HCT116 (cell line): ENCODE results near the gene GRM4. TPM values are rescaled to one million over a fixed set of nuclear protein-coding genes. Genes with fewer than 3 reads are reported as not detected.

Source experiments
- ATAC-seq: fragments of 200-7000 bp; cut with Tn5 transposase; 2 replicates; pipeline ENCODE4 v1.9.1; 2020; ENCODE audit warnings: mild to moderate bottlenecking, moderate library complexity
- BruUV-seq: library from RNA; stranded (reverse); fragments of 400-500 nt; replicated peaks from 2 replicates; lab custom pipeline; 2021; lab: Mats Ljungman, UMichigan
- CTCF ChIA-PET: fragments of 300-600 bp; sonication (Branson Sonifier 250); formaldehyde crosslinking; loops from one replicate; lab custom pipeline; 2021; ENCODE audit warnings: antibody characterized with exemption; lab: Charles Lee
- POLR2A ChIA-PET: fragments of 300-600, 350-600 bp; sonication (Branson Sonifier 250); formaldehyde crosslinking; loops from one replicate; lab custom pipeline; 2021; ENCODE audit warnings: antibody characterized with exemption; lab: Charles Lee
- RAD21 ChIA-PET, 2 experiments: fragments of 300-600 bp; sonication (Branson Sonifier 250); formaldehyde crosslinking; loops; one replicate each; lab custom pipeline; 2023; ENCODE audit warnings: low total read pairs in 2 of 2; ENCODE audit not compliant: uncharacterized antibody in 2 of 2, unreplicated experiment in 2 of 2, low non-redundant PET in 1 of 2; lab: Charles Lee
- DNase-seq: peaks from one replicate; pipeline ENCODE4 v3.0.0-alpha.2; 2010; ENCODE audit warnings: low read depth, low spot score
- H2AFZ ChIP-seq: fragments of 200-600 bp; shearing (Covaris generic), sonication (generic); 2 replicates; pipeline ENCODE4 v1.6.1; 2017; ENCODE audit warnings: low read depth, mixed run types, mixed read lengths, antibody characterized with exemption, low read length; ENCODE audit not compliant: poor library complexity, severe bottlenecking
- H3K27ac ChIP-seq: 2 replicates; pipeline ENCODE4 v1.5.1; 2012; ENCODE audit warnings: low read depth, low read length
- H3K27me3 ChIP-seq: fragments of 200-600 bp; sonication (generic); 2 replicates; pipeline ENCODE4 v1.6.1; 2016; ENCODE audit warnings: mixed run types, low read length, mixed read lengths; ENCODE audit not compliant: insufficient read depth
- H3K36me3 ChIP-seq, 2 experiments: fragments of 200-500 bp in 1 of 2; fragments of 200-600 bp in 1 of 2; sonication (Bioruptor generic) in 1 of 2; sonication (generic) in 1 of 2; 2 replicates each; pipeline versions ENCODE4 v1.5.1 to v1.6.1; 2014 to 2016; ENCODE audit warnings: low read length in 2 of 2, inconsistent platforms in 1 of 2, mixed read lengths in 1 of 2, mixed run types in 1 of 2; ENCODE audit not compliant: insufficient read depth in 2 of 2, control insufficient read depth in 1 of 2
- H3K4me1 ChIP-seq, 2 experiments: fragments of 200-600 bp in 1 of 2; sonication (generic) in 1 of 2; 2 replicates each; pipeline versions ENCODE4 v1.5.1 to v1.6.1; 2012 to 2017; ENCODE audit warnings: low read length in 2 of 2, inconsistent platforms in 1 of 2, mild to moderate bottlenecking in 1 of 2, mixed read lengths in 1 of 2, mixed run types in 1 of 2, moderate library complexity in 1 of 2; ENCODE audit not compliant: insufficient read depth in 2 of 2, control insufficient read depth in 1 of 2
- H3K4me2 ChIP-seq: fragments of 200-600 bp; sonication (generic); 2 replicates; pipeline ENCODE4 v1.6.1; 2017; ENCODE audit warnings: mixed run types, low read length, mixed read lengths
- H3K4me3 ChIP-seq, 2 experiments: fragments of 200-600 bp in 1 of 2; sonication (generic) in 1 of 2; replicated peaks in 1 of 2; 2 replicates each; pipeline ENCODE4 v1.5.1; 2011 to 2016; ENCODE audit warnings: low read length in 2 of 2, control low read depth in 1 of 2, low read depth in 1 of 2, mild to moderate bottlenecking in 1 of 2, mixed read lengths in 1 of 2, mixed run types in 1 of 2
- H3K79me2 ChIP-seq: fragments of 200-600 bp; sonication (generic); 2 replicates; pipeline ENCODE4 v1.6.1; 2017; ENCODE audit warnings: mild to moderate bottlenecking, mixed run types, low read length, moderate library complexity, mixed read lengths; ENCODE audit not compliant: insufficient read depth
- H3K9ac ChIP-seq: fragments of 200-600 bp; sonication (generic); 2 replicates; pipeline ENCODE4 v1.6.1; 2016; ENCODE audit warnings: low read length, mixed read lengths
- H3K9me2 ChIP-seq: fragments of 200-600 bp; sonication (generic), shearing (Covaris generic); 2 replicates; pipeline ENCODE4 v1.6.1; 2017; ENCODE audit warnings: mixed run types, mild to moderate bottlenecking, moderate library complexity; ENCODE audit not compliant: insufficient read depth
- H3K9me3 ChIP-seq, 2 experiments: fragments of 200-500 bp in 1 of 2; fragments of 200-600 bp in 1 of 2; sonication (Bioruptor generic) in 1 of 2; sonication (generic) in 1 of 2; 2 replicates each; pipeline ENCODE4 v1.6.1; 2014 to 2017; ENCODE audit warnings: low read length in 2 of 2, mixed read lengths in 2 of 2, inconsistent platforms in 1 of 2, low read depth in 1 of 2, mild to moderate bottlenecking in 1 of 2, mixed run types in 1 of 2, moderate library complexity in 1 of 2; ENCODE audit not compliant: control insufficient read depth in 1 of 2, insufficient read depth in 1 of 2
- H4K20me1 ChIP-seq: fragments of 200-600 bp; sonication (generic), shearing (Covaris generic); 2 replicates; pipeline ENCODE4 v1.6.1; 2017; ENCODE audit warnings: mixed run types, mild to moderate bottlenecking, moderate library complexity; ENCODE audit not compliant: insufficient read depth
- ATF3 ChIP-seq: IDR thresholded peaks from 2 replicates; pipeline ENCODE4 v1.6.1; 2012
- CEBPB ChIP-seq: IDR thresholded peaks from 2 replicates; pipeline ENCODE4 v1.6.1; 2012; ENCODE audit warnings: low read depth
- CTCF ChIP-seq, 3 experiments: fragments of 200-600 bp in 1 of 3; sonication (generic) in 1 of 3; IDR thresholded peaks in 2 of 3; conservative IDR thresholded peaks in 1 of 3; 2 replicates each; pipeline ENCODE4 v1.5.1; 2012 to 2017; ENCODE audit warnings: low read depth in 2 of 3, low read length in 2 of 3, antibody characterized with exemption in 1 of 3, borderline replicate concordance in 1 of 3, control low read depth in 1 of 3, mild to moderate bottlenecking in 1 of 3, mixed read lengths in 1 of 3, mixed run types in 1 of 3, moderate library complexity in 1 of 3; ENCODE audit not compliant: insufficient read depth in 1 of 3
- ELF1 ChIP-seq: IDR thresholded peaks from 2 replicates; pipeline ENCODE4 v1.6.1; 2012; ENCODE audit warnings: low read depth, borderline replicate concordance
- EZH2 ChIP-seq: fragments of 200-600 bp; sonication (generic); IDR thresholded peaks from 2 replicates; pipeline ENCODE4 v1.6.1; 2017; ENCODE audit warnings: antibody characterized with exemption, mixed run types
- EZH2phosphoT487 ChIP-seq: fragments of 200-600 bp; IDR thresholded peaks from 2 replicates; pipeline ENCODE4 v1.6.1; 2018; ENCODE audit warnings: antibody characterized with exemption, borderline replicate concordance
- FOSL1 ChIP-seq: IDR thresholded peaks from 2 replicates; pipeline ENCODE4 v1.6.1; 2012; ENCODE audit warnings: low read depth
- JUND ChIP-seq: IDR thresholded peaks from 2 replicates; pipeline ENCODE4 v1.6.1; 2012
- MAX ChIP-seq: IDR thresholded peaks from 2 replicates; pipeline ENCODE4 v1.6.1; 2012
- RAD21 ChIP-seq: IDR thresholded peaks from 2 replicates; pipeline ENCODE4 v1.6.1; 2012; ENCODE audit warnings: low read depth, mild to moderate bottlenecking
- SIN3A ChIP-seq: IDR thresholded peaks from 2 replicates; pipeline ENCODE4 v1.6.1; 2012; ENCODE audit warnings: low read depth
- SP1 ChIP-seq: IDR thresholded peaks from 2 replicates; pipeline ENCODE4 v1.6.1; 2012; ENCODE audit warnings: low read depth
- YY1 ChIP-seq: IDR thresholded peaks from 2 replicates; pipeline ENCODE4 v1.6.1; 2011; ENCODE audit warnings: low read length, low read depth, moderate library complexity, mild to moderate bottlenecking; ENCODE audit not compliant: insufficient replicate concordance; ENCODE audit errors: extremely low read depth
- ZBTB33 ChIP-seq: IDR thresholded peaks from 2 replicates; pipeline ENCODE4 v1.6.1; 2011; ENCODE audit warnings: mild to moderate bottlenecking, low read length, moderate library complexity; ENCODE audit not compliant: insufficient replicate concordance; ENCODE audit errors: extremely low read depth
- ZFX ChIP-seq: fragments of 450-650 bp; IDR thresholded peaks from 2 replicates; pipeline ENCODE4 v1.6.1; 2017
- ZNF274 ChIP-seq: fragments of 200-500 bp; sonication (Bioruptor generic); IDR thresholded peaks from 2 replicates; pipeline ENCODE4 v1.6.1; 2014; ENCODE audit warnings: mild to moderate bottlenecking, low read depth, low read length, inconsistent platforms
- intact Hi-C: fragments of 100-400 bp; cut with micrococcal nuclease; formaldehyde crosslinking; loops from 2 replicates; pipeline ENCODE4 v1.10.0; 2022
- total RNA-seq: library from RNA; stranded (reverse); gene quantifications from one replicate; pipeline ENCODE4 v1.2.1, GENCODE V29; 2021; ENCODE audit not compliant: unreplicated experiment

GRM4 gene
- total RNA-seq, 1 experiment from 2014 or later, result 2.6 TPM

GRCh38 chr6:34025112-34025807, 120.6 kb downstream of the GRM4 start:
- Histone ChIP-seq H3K4me3 (no peak overlapping the region), H2AFZ (no peak overlapping the region), H3K27me3 (no peaks in the 10 kb centered on the region), H3K4me1 (peaks cover 4 to 10% of the 10 kb centered on the region in 2 experiments; a peak in 2 of 4 replicates), H4K20me1 (no peaks in the 10 kb centered on the region), H3K4me2 (no peak overlapping the region), H3K9me3 (no peaks in the 10 kb centered on the region), H3K27ac (no peak overlapping the region), H3K36me3 (no peaks in the 10 kb centered on the region), H3K9me2 (no peaks in the 10 kb centered on the region), H3K9ac (no peak overlapping the region), H3K79me2 (no peaks in the 10 kb centered on the region)
- ChIA-PET POLR2A (no interaction called here), RAD21 (no interaction called here), CTCF (interaction anchor here (0.9 to 1.8 kb wide), 3 partner anchors 30 to 253 kb away, joined by 3 to 10 read pairs (median 3); no protein-coding TSS in a partner anchor)
- DNase-seq (no peak), ATAC-seq (no peak)
- no peak for TF ChIP-seq FOSL1
- TF ChIP-seq MAX, result no peak
- TF ChIP-seq EZH2phosphoT487, result no peak
- TF ChIP-seq ZFX, result no peak
- no peak for TF ChIP-seq ELF1
- no peak for TF ChIP-seq RAD21
- no peak for TF ChIP-seq ZBTB33
- TF ChIP-seq ATF3, result no peak
- TF ChIP-seq EZH2, result no peak
- no peak for TF ChIP-seq CEBPB
- no peak for TF ChIP-seq CTCF (IDR thresholded peaks at IDR 0.05 in 2 of 3, conservative IDR thresholded peaks at IDR 0.05 in 1 of 3; ENCODE audit: borderline replicate concordance in 1 of 3, insufficient read depth in 1 of 3, low read depth in 2 of 3, low read length in 2 of 3)
- no peak for TF ChIP-seq ZNF274
- no peak for TF ChIP-seq SIN3A
- TF ChIP-seq SP1, result no peak
- TF ChIP-seq YY1, result no peak
- TF ChIP-seq JUND, result no peak
- intact Hi-C loops, result no loop called here
- BruUV-seq, result no TSS peak
